Measurements from ENCODE around the gene IL1RN.

DNA sequence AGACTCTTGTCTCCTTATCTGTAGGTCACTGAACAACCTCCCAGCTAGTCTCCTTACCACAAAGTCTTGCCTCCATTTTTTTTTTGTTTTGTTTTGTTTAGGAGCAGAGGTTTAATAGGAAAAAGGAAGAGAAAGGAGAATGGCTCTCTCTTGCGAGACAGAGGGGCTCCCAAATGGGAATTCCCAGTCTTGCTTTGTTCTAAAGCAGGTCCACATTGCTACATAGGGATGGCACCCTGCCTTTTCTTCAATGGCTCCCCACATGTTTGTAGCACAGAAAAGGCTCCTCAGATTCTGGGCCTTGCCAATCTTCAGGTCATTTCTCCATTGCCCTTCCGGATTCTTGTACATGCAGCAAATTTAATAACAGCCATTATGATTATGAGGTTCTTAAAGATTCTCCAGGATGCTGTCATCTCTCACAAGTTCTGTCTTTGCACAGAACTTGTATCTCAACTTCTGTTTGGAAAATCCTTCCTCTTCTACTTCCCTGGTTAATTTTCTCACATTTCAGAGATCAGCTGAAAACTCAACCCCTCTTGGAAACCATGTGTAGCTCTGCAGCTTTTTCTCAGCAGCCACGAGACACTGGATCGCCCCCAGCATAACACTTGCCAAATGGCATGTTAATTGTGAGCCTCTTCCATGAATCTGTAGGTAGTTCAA, 36.0 kb upstream of the IL1RN start:
- TF ChIP-seq SREBF1 (IDR thresholded peaks at IDR 0.05; ENCODE audit: low read length) (no peak), EZH2 (IDR thresholded peaks at IDR 0.05; ENCODE audit: borderline replicate concordance, control insufficient read depth, low read depth, low read length) (no peak), MXI1 (IDR thresholded peaks at IDR 0.05; ENCODE audit: low read depth, low read length) (no peak), ASH2L (IDR thresholded peaks at IDR 0.05; ENCODE audit: borderline replicate concordance, low read depth) (no peak), SUZ12 (IDR thresholded peaks at IDR 0.05; ENCODE audit: unreplicated experiment) (no peak)
- TF ChIP-seq, protein P1, sequence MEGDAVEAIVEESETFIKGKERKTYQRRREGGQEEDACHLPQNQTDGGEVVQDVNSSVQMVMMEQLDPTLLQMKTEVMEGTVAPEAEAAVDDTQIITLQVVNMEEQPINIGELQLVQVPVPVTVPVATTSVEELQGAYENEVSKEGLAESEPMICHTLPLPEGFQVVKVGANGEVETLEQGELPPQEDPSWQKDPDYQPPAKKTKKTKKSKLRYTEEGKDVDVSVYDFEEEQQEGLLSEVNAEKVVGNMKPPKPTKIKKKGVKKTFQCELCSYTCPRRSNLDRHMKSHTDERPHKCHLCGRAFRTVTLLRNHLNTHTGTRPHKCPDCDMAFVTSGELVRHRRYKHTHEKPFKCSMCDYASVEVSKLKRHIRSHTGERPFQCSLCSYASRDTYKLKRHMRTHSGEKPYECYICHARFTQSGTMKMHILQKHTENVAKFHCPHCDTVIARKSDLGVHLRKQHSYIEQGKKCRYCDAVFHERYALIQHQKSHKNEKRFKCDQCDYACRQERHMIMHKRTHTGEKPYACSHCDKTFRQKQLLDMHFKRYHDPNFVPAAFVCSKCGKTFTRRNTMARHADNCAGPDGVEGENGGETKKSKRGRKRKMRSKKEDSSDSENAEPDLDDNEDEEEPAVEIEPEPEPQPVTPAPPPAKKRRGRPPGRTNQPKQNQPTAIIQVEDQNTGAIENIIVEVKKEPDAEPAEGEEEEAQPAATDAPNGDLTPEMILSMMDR (IDR thresholded peaks at IDR 0.05 in 2 of 3, conservative IDR thresholded peaks at IDR 0.05 in 1 of 3; ENCODE audit: control insufficient read depth in 2 of 3, extremely low read depth in 1 of 3, insufficient read depth in 1 of 3, low read depth in 3 of 3, low read length in 3 of 3), result no peak
- TF ChIP-seq, protein P2, sequence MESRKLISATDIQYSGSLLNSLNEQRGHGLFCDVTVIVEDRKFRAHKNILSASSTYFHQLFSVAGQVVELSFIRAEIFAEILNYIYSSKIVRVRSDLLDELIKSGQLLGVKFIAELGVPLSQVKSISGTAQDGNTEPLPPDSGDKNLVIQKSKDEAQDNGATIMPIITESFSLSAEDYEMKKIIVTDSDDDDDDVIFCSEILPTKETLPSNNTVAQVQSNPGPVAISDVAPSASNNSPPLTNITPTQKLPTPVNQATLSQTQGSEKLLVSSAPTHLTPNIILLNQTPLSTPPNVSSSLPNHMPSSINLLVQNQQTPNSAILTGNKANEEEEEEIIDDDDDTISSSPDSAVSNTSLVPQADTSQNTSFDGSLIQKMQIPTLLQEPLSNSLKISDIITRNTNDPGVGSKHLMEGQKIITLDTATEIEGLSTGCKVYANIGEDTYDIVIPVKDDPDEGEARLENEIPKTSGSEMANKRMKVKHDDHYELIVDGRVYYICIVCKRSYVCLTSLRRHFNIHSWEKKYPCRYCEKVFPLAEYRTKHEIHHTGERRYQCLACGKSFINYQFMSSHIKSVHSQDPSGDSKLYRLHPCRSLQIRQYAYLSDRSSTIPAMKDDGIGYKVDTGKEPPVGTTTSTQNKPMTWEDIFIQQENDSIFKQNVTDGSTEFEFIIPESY (IDR thresholded peaks at IDR 0.05), result no peak
- TF ChIP-seq, protein P3, sequence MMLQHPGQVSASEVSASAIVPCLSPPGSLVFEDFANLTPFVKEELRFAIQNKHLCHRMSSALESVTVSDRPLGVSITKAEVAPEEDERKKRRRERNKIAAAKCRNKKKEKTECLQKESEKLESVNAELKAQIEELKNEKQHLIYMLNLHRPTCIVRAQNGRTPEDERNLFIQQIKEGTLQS (IDR thresholded peaks at IDR 0.05; ENCODE audit: borderline replicate concordance, extremely low read depth, low read depth, low read length), result no peak

Measured in GM12878 (cell line).